Superior temporal gyrus (tissue), 1 donor: ENCODE data around the gene RETREG3.
"Not testable (repeated sequence)": the region's sequence is repeated elsewhere in the genome, so short reads cannot be mapped to it uniquely, and the experiment has no call there.

Source experiments
- DNase-seq: peaks from one replicate; pipeline ENCODE4 v3.0.0-alpha.2; 2016; ENCODE audit errors: extremely low spot score

Gene RETREG3

DNA sequence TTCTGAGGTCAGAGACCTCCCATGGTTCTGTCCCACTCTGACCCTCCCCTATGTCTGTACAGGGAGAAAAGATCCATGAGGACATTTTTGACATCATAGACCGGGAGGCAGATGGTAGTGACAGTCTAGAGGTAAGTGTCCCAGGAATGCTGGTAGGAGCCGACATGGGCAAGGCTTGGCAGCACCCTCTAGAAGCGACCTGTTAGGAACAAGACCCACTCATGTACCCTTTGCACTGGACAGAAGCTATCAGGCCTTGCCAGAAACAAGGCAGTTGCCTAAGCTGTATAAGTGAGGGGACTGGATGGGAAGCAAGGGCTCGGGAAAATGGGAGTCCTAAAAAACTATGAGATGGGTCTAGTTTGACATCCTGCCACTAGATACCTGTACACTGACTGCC, 2.8 kb upstream of the RETREG3 start:
- no peak for DNase-seq

DNA sequence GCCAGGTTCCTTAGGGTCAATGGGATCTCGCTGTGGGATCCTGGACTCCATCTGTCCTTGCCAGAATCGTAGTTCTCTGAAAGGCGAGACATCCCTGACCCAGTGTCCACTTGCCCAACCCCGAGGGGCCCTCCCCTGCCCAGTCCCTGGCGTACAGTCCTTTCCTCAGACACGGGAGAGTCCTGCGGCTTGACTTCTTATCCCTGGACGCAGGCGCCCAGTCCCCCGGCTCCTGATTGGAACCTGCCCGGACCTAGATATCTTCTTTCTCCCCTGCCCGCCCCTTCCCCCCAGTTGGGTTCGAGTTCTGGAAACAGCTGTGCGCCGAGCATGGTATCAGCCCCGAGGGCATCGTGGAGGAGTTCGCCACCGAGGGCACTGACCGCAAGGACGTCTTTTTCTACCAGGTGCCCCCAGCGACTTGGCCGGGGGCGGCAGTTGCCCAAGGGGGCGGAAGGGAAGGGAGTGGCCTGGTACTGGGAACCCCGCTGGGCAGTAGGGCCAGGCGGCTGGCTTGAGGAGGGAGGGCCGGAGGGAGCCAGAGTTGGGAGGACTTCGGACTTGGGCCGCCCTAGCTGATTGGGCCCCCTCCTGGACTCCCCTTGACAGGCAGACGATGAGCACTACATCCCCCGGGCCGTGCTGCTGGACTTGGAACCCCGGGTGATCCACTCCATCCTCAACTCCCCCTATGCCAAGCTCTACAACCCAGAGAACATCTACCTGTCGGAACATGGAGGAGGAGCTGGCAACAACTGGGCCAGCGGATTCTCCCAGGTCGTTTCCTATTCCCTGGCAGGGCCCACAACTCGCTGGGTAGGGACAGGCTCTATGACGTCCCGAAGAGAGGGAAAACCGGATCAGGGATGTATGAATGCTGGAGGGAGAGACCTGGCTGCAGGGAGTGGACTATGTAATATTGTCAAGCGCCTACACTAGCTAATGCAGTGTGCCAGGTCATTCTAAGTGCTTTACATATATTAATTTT, 934 bp upstream of the RETREG3 start:
- DNase-seq = not testable (repeated sequence)

GRCh38 chr17:42608305-42609181, 631 bp downstream of the RETREG3 start:
- peak; percentile 21 for DNase-seq

GRCh38 chr17:42607769-42608168, 1.4 kb downstream of the RETREG3 start:
- no peak for DNase-seq

- no peak for DNase-seq
Observed at GRCh38 chr17:42603318-42603717, 5.9 kb downstream of the RETREG3 start.

GRCh38 chr17:42598905-42599304, 10.3 kb downstream of the RETREG3 start:
- DNase-seq = no peak

DNA sequence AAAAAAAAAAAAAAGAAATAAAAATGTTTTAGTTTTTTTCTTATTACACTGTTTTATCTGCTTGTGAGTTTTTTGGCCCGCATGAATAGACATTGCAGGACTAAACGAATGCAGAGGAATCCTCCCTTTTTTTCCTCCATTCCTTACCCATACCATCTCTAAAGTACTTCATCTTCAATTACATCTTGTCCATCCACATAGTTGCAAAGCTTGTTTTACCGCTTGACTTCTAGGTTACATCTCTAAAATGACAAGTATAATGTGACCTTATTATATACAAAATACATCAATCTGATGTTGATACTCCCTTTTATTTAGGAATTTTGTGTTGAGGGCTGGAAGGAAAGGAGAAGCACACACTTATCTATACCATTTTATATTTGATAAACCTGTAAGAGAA, 12.8 kb downstream of the RETREG3 start:
- no peak for DNase-seq

DNA sequence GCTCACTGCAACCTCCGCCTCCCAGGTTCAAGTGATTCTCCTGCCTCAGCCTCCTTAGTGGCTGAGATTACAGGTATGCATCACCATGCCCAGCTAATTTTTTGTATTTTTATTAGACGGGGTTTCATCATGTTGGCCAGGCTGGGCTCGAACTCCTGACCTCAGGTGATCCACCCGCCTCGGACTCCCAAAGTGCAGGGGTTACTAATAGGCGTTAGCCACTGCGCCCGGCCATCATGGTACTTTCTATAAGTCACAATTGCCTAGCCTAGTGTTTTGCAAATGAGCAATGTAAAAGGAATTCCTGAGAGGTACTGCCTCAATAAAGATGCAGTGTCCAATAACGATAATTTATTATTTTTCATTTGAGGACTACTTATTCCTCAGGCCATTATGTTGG, 17.8 kb downstream of the RETREG3 start:
- no peak for DNase-seq

DNA sequence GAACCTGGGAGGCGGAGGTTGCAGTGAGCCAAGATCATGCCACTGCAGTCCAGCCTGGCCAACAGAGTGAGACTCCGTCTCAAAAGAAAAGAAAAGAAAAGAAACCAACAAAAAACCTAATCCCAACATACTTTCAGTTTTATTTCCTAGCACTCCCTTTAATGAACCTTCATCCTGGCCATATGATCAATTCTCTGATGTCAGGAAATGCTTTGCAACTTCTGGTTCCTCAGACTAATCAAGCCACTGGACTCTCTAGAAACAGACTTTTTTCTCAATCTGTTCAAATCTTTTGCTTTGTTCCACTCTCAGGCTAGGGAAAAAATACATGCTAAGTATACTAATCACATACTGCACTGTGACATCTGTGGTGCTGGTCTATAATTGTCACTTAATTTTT, 18.3 kb downstream of the RETREG3 start:
- no peak for DNase-seq

DNA sequence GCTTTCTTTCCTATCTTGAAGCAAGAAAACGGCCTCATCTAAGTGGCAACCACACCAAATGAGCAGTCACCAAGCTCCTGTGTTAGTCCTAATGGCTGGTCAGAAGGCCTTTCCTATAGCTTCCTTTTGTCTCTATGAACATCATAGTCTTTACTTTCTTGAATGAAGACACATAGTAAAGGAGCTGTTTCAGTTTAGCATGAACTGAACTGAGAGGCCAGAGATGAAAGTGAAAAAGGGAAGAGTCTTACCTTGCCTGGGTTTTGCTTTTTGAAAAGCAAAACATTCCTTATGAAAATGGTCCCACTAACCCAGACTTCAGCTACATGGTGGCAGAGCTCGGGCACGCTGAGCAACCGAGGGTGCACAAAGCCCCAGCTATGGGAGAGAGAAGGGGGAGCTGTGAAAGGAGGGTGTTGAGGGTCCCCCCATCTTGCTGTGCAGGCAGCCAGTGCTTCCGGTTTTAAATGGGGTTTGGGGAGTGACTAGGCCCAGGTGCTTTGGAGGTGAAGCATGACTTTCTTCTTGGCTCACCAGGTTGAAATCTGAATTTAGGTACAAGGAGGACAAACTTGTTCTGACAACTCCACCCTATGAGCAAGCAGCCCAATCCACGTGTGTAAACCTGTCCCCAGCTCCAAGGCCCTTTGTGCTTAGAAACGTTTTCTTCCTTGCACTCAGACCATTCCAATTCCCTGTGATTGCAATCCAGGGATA, 22.5 kb downstream of the RETREG3 start:
- no peak for DNase-seq

DNA sequence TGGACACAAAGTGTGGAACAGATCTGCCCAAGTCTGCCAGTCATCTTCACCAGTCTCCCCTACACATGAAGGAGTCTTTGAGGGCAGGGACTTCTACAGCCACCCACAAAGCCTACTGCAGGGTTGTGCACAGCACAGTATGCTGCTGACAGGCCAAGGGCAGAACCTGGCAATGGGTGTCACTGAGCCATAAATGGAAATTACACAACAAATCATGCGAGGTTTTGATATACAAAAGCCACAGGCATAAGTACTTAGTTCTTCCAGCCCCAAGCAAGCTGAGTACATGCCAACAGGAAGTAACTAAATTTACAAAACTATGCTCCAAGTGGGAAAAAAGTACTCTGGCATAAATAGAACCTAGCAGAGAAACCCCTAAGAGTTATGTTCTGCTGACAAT, 23.8 kb downstream of the RETREG3 start:
- no peak for DNase-seq

DNA sequence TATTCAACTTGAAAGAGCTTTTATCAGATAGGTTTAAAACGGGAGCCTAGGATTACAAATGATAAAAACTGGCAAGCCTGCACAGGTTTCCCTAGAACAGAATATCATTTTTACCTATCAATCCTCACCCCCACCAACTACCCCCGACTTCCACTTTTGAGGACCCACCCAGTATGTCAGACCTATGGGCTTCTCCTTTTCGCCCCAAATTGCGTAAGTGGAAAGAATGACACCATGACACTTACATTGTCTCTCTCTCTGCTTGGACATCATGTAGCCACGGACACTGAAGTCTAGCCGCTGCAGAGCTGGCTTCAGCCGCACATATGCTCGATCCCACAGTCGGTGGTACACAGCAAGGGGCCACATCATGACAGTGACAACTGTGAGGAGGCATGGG, 24.3 kb downstream of the RETREG3 start:
- DNase-seq = no peak

DNA sequence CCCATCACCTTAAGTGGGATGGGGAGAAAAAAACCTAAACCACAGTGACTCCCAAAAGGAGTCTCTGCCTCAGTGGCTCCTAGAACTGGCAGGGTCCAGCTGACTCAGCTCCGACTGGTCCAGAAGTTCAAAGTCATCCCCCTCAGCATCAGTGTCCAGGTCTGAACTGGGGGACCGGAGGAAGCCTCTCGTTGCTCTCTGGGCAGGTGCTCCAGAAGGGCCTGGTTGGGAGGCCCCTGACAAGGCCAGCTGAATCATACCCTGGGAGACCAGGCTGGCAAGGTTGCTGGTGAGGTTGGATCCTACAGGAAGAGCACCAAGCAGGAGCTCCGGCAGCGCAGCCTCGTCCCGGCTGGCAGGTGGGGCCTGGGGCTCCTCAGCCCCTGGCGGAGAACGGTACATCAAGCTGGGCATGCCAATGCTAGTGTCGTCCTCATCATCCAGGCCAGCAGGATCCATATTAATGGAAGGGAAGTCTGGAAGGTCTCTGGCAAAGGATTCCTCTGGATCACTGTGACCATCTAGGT, 27.4 kb downstream of the RETREG3 start:
- no peak for DNase-seq

DNA sequence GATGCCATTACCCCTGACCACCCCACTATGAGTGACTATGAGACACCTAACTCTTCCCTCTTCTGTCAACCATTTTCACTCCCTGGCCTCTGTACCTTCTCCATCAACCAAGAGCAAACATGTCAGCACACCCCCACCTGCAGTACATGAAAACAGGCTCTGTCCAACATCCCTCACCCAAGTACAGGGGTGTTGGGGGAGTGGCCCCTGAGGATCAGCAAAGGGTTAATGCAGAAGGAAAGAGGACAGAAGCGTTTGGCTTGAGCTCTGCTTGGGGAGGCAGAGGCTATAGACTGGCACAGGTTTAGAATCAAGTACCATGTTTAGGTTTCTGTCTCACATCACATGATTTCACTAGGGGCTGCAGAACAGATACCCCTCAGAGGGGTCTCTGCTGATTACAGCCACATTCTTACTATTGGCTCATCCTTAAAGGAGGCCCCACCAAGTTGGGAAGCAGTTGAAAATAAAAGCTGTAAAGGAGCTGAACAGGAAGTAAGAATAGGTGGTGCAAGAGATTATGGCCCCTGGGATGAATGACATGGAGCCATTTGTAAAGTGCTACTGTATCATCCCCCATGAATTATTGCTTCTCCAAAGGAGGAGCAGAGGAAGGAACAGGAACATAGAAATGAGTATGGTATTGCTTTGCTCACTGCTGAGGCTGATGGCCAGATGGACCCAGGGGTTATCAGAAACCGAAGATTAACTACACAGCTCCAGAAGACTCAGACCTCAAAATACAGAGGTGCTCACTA, 29.2 kb downstream of the RETREG3 start:
- no peak for DNase-seq

- peak; percentile 75 for DNase-seq
Observed at GRCh38 chr17:42578282-42578869, 30.8 kb downstream of the RETREG3 start.

GRCh38 chr17:42577532-42578281, 31.5 kb downstream of the RETREG3 start, which contains the start of gene PSMC3IP:
Gene PSMC3IP, minus strand, starts transcription at chr17:42577729. Its CDS starts 43 bp downstream, at chr17:42577686.
- peak; percentile 97 for DNase-seq

- no peak for DNase-seq
Observed at GRCh38 chr17:42577140-42577531, 32.0 kb downstream of the RETREG3 start.

DNA sequence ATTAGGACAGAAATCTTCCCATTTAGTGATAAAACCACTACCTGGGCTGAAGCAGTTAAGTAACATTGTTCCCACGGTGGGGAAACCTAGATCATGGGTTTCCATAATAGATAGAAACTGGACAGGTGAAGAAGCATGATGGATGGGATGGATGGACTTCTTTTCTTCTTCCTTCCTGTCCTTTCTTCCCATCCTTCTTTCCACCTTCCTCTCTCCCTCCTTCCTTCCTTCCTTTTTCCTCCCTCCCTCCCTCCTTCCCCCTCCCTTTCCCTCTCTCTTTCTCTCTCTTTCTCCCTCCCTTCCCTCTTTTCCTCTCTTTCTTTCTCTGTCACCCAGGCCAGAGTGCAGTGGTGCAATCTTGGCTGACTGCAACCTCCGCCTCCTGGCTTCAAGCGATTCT, 34.7 kb downstream of the RETREG3 start:
- DNase-seq = no peak

GRCh38 chr17:42573095-42573494, 36.1 kb downstream of the RETREG3 start:
- no peak for DNase-seq
